Retinal pigment epithelial cell (primary cell): ENCODE data around the gene PDZRN3.

Experiments used
- DNase-seq: peaks from one replicate; pipeline ENCODE4 v3.0.0-alpha.2; 2010; ENCODE audit warnings: low read depth
- H3K4me3 ChIP-seq: 2 replicates; pipeline ENCODE4 v1.5.1; 2011; ENCODE audit warnings: mild to moderate bottlenecking, low read length, control low read depth, moderate library complexity
- CTCF ChIP-seq: conservative IDR thresholded peaks from 2 replicates; pipeline ENCODE4 v1.5.1; 2011; ENCODE audit warnings: low read depth, low read length, control low read depth, inconsistent platforms

Gene PDZRN3

GRCh38 chr3:73529308-73530021 is 95.3 kb downstream of the PDZRN3 start:
- H3K4me3 ChIP-seq = no peak overlapping the region
- DNase-seq = peak; percentile 48
- TF ChIP-seq CTCF = no peak

GRCh38 chr3:73525591-73525990 is 99.2 kb downstream of the PDZRN3 start:
- H3K4me3 ChIP-seq = no peak overlapping the region
- TF ChIP-seq CTCF = no peak
- no peak for DNase-seq

DNA sequence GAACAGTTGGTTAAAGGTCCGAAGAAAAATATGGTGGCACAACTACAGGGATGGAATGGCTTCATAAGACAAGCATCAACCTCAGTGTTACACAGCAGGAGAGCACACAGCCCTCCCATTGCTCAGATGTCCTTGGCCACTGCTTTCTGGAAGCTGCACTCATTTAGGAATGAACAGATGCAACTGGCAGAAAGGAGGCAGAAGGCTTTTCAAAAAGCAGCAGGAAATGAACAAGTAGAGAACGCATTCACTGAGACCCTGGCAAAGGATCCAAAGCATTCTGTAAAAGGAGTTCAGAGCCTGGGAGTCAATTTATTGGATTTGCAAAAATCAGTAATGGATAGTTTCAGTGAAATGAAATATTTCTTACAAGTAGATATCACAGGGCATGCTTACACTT is 101.1 kb downstream of the PDZRN3 start:
- no peak for TF ChIP-seq CTCF
- DNase-seq = no peak
- no peak overlapping the region for H3K4me3 ChIP-seq

DNA sequence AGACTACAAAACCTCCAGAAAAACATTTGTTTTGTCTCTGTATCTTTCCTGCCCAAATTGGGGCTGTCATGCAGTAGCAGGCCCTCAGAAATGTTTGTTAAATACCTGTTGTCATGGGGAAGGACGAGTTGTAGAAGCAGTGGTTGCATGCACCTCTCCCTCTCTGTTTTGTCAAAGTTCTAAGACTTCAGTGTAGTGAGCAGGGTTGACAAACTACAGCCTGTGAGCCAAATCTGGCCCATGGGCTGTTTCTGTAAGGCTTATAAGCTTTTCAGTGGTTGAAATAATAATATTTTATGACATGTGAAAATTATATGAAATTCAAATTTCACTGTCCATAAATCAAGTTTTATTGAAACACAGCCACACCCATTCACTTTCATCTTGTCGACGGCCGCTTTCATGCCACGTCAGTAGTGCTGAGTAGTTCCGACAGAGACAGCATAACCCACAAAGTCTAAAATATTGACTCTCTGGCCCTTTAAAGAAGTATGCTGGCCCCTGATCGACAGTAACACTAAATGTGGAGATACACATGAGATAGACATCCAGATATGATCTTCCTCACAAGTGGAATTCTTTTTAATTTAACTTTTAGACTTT is 102.9 kb downstream of the PDZRN3 start:
- no peak overlapping the region for H3K4me3 ChIP-seq
- no peak for TF ChIP-seq CTCF
- no peak for DNase-seq

DNA sequence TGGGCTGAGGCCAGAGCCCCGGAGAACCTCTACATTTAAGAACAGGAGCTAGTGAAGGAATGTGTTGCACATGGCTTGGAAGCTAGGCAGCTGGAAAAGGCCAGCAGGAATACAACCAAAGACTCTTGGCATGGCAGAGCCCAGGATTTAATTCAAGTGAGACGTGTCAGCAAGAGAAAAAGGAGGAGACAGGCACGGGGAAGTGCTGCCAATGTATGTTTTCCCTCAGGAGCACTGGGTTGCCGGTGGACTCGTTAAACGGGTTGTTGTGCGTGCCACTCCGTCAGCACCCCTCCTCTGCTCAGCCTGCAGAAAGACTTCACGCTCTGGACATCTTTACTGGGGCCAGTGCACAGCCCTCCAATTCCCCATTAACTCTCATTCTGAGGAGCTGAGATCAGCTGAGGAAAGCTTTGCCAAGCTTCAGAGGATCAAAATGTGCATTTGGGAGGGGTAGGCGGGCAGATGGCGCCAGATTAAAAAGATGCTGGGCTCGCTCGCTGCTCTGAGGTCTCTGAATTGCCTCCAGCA is 103.7 kb downstream of the PDZRN3 start:
- no peak for DNase-seq
- TF ChIP-seq CTCF = peak; percentile 10
- H3K4me3 ChIP-seq = no peak overlapping the region

GRCh38 chr3:73516631-73517030 is 108.1 kb downstream of the PDZRN3 start:
- no peak for TF ChIP-seq CTCF
- DNase-seq = no peak
- H3K4me3 ChIP-seq = no peak overlapping the region

DNA sequence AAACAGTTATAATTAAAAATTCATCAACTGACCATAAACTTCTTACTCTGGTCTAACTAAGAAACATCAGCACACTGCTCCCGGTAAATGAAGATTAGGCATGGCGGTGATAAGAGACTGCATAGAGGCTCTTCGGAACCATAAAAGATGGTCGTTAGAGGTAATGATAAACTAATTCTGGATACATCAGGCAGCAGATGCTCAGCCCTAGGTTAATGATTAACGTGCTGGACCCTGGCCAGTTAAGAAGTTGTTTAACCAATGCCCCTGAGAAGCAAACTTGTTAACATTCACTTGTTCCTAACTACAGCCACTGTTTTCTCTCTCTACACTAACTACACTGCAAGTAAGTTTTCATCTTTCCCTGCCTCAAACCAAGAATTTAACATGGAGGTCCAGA is 111.5 kb downstream of the PDZRN3 start:
- H3K4me3 ChIP-seq = no peak overlapping the region
- no peak for TF ChIP-seq CTCF
- DNase-seq = no peak
